ENCODE measurements around the gene MAPK14.

- TF ChIP-seq POLR2AphosphoS5 (IDR thresholded peaks at IDR 0.05; ENCODE audit: borderline replicate concordance, low read depth, low read length) (no peak), EZH2 (IDR thresholded peaks at IDR 0.05) (no peak)
Observed at GRCh38 chr6:35984701-35985100, 42.9 kb upstream of the MAPK14 start.

Measured in SK-N-MC (cell line).